Duodenal mucosa (tissue), 2 donors: Measurements from ENCODE around the gene ADGRV1.
"Not testable (repeated sequence)": the region's sequence is repeated elsewhere in the genome, so short reads cannot be mapped to it uniquely, and the experiment has no call there.

Source experiments
- H3K27ac ChIP-seq: one replicate; pipeline ENCODE4 v1.7.0; 2013; ENCODE audit warnings: low read depth, low read length
- H3K27me3 ChIP-seq, 2 donors: one replicate each; pipeline ENCODE4 v1.7.0; 2013; ENCODE audit warnings: low read length in 2 of 2, control low read depth in 1 of 2; ENCODE audit not compliant: insufficient read depth in 2 of 2, control insufficient read depth in 1 of 2
- H3K36me3 ChIP-seq, 2 donors: one replicate each; pipeline ENCODE4 v1.7.0; 2013; ENCODE audit warnings: low read length in 2 of 2, control low read depth in 1 of 2; ENCODE audit not compliant: insufficient read depth in 2 of 2, control insufficient read depth in 1 of 2
- H3K4me1 ChIP-seq, 2 donors: one replicate each; pipeline ENCODE4 v1.7.0; 2013; ENCODE audit warnings: low read length in 2 of 2, control low read depth in 1 of 2; ENCODE audit not compliant: insufficient read depth in 2 of 2, control insufficient read depth in 1 of 2
- H3K4me3 ChIP-seq, 2 donors: one replicate each; pipeline ENCODE4 v1.7.0; 2013; ENCODE audit warnings: low read length in 2 of 2, low read depth in 1 of 2
- H3K9ac ChIP-seq, 2 donors: one replicate each; pipeline ENCODE4 v1.7.0; 2013; ENCODE audit warnings: low read length in 2 of 2, low read depth in 1 of 2
- H3K9me3 ChIP-seq, 2 donors: one replicate each; pipeline ENCODE4 v1.7.0; 2013; ENCODE audit warnings: low read length in 2 of 2, control low read depth in 1 of 2; ENCODE audit not compliant: control insufficient read depth in 1 of 2

Gene ADGRV1

GRCh38 chr5:90657788-90658187 is 99.2 kb downstream of the ADGRV1 start:
- Histone ChIP-seq H3K4me3 (no peak overlapping the region), H3K36me3 (no peaks in the 10 kb centered on the region), H3K9ac (no peak overlapping the region), H3K27me3 (no peaks in the 10 kb centered on the region), H3K4me1 (no peaks in the 10 kb centered on the region), H3K9me3 (no peaks in the 10 kb centered on the region), H3K27ac (no peak overlapping the region)

GRCh38 chr5:90658620-90659019 is 100.0 kb downstream of the ADGRV1 start:
- Histone ChIP-seq H3K9ac (no peak overlapping the region), H3K4me3 (no peak overlapping the region), H3K27me3 (no peaks in the 10 kb centered on the region), H3K36me3 (no peaks in the 10 kb centered on the region), H3K9me3 (no peaks in the 10 kb centered on the region), H3K4me1 (no peaks in the 10 kb centered on the region), H3K27ac (no peak overlapping the region)

GRCh38 chr5:90668079-90668565 is 109.5 kb downstream of the ADGRV1 start:
- H3K4me1 ChIP-seq, H3K4me3 ChIP-seq, H3K36me3 ChIP-seq: not testable (repeated sequence)

GRCh38 chr5:90675222-90675621 is 116.6 kb downstream of the ADGRV1 start:
- Histone ChIP-seq H3K36me3 (no peaks in the 10 kb centered on the region), H3K9me3 (no peaks in the 10 kb centered on the region), H3K4me1 (no peaks in the 10 kb centered on the region), H3K9ac (no peak overlapping the region), H3K27ac (no peak overlapping the region), H3K27me3 (no peaks in the 10 kb centered on the region), H3K4me3 (no peak overlapping the region)

More at GRCh38 chr5:90668079-90668565, 109.5 kb downstream of the ADGRV1 start:
- H3K27ac ChIP-seq, H3K27me3 ChIP-seq, H3K9ac ChIP-seq, H3K9me3 ChIP-seq: not testable (repeated sequence)

GRCh38 chr5:90680921-90681563 is 122.4 kb downstream of the ADGRV1 start:
- Histone ChIP-seq H3K4me1 (no peaks in the 10 kb centered on the region), H3K27ac (no peak overlapping the region), H3K4me3 (no peak overlapping the region), H3K36me3 (no peaks in the 10 kb centered on the region), H3K9me3 (no peaks in the 10 kb centered on the region), H3K9ac (no peak overlapping the region), H3K27me3 (no peaks in the 10 kb centered on the region)

GRCh38 chr5:90682278-90682677 is 123.7 kb downstream of the ADGRV1 start:
- H3K4me3 ChIP-seq: no peak overlapping the region
- H3K9ac ChIP-seq: no peak overlapping the region
- H3K27me3 ChIP-seq: no peaks in the 10 kb centered on the region
- H3K27ac ChIP-seq: no peak overlapping the region
- no peaks in the 10 kb centered on the region for H3K9me3 ChIP-seq
- no peaks in the 10 kb centered on the region for H3K4me1 ChIP-seq
- no peaks in the 10 kb centered on the region for H3K36me3 ChIP-seq

- H3K27me3 ChIP-seq: no peaks in the 10 kb centered on the region
- H3K36me3 ChIP-seq: no peaks in the 10 kb centered on the region
- H3K27ac ChIP-seq: no peak overlapping the region
- H3K9me3 ChIP-seq: no peaks in the 10 kb centered on the region
- H3K4me1 ChIP-seq: no peaks in the 10 kb centered on the region
- H3K9ac ChIP-seq: no peak overlapping the region
- no peak overlapping the region for H3K4me3 ChIP-seq
Observed at GRCh38 chr5:90685425-90686022, 126.9 kb downstream of the ADGRV1 start.

GRCh38 chr5:90686363-90686762 is 127.8 kb downstream of the ADGRV1 start:
- H3K4me3 ChIP-seq, H3K27me3 ChIP-seq, H3K9me3 ChIP-seq, H3K27ac ChIP-seq, H3K9ac ChIP-seq, H3K36me3 ChIP-seq, H3K4me1 ChIP-seq: not testable (repeated sequence)

- not testable (repeated sequence) for H3K9me3 ChIP-seq, H3K4me1 ChIP-seq, H3K27me3 ChIP-seq
Observed at GRCh38 chr5:90687458-90687857, 128.9 kb downstream of the ADGRV1 start.

GRCh38 chr5:90689064-90689463 is 130.5 kb downstream of the ADGRV1 start:
- no peak overlapping the region for H3K27ac ChIP-seq

More at GRCh38 chr5:90687458-90687857, 128.9 kb downstream of the ADGRV1 start:
- H3K36me3 ChIP-seq, H3K4me3 ChIP-seq, H3K27ac ChIP-seq, H3K9ac ChIP-seq: not testable (repeated sequence)

More at GRCh38 chr5:90689064-90689463, 130.5 kb downstream of the ADGRV1 start:
- no peak overlapping the region for H3K4me3 ChIP-seq
- no peaks in the 10 kb centered on the region for H3K4me1 ChIP-seq
- H3K9ac ChIP-seq: no peak overlapping the region
- no peaks in the 10 kb centered on the region for H3K9me3 ChIP-seq
- no peaks in the 10 kb centered on the region for H3K36me3 ChIP-seq
- H3K27me3 ChIP-seq: no peaks in the 10 kb centered on the region
